PFSK-1 (cell line): Measurements from ENCODE around the gene SCART1.

Source experiments
- POLR2AphosphoS5 ChIP-seq: IDR thresholded peaks from 2 replicates; pipeline ENCODE4 v1.6.1; 2012; ENCODE audit warnings: low read depth, mild to moderate bottlenecking, control low read depth, low read length, moderate library complexity
- REST ChIP-seq, 2 experiments: IDR thresholded peaks; 2 replicates each; pipeline versions ENCODE4 v1.6.1 to v1.8.0; 2011 to 2012; ENCODE audit warnings: low read depth in 2 of 2, low read length in 2 of 2, control low read depth in 1 of 2, inconsistent platforms in 1 of 2, mild to moderate bottlenecking in 1 of 2, moderate library complexity in 1 of 2; ENCODE audit not compliant: insufficient read depth in 1 of 2
- TAF1 ChIP-seq: IDR thresholded peaks from 2 replicates; pipeline ENCODE4 v1.6.1; 2012; ENCODE audit warnings: low read length, control low read depth, borderline replicate concordance; ENCODE audit not compliant: insufficient read depth

- no peak for TF ChIP-seq REST (IDR thresholded peaks at IDR 0.05; ENCODE audit: insufficient read depth in 1 of 2, low read depth in 2 of 2, low read length in 2 of 2)
- no peak for TF ChIP-seq TAF1
- no peak for TF ChIP-seq POLR2AphosphoS5
Observed at GRCh38 chr10:133418289-133418993, 35.3 kb upstream of the SCART1 start.
